GM10847 (cell line): ENCODE data around the gene CALR3.

Experiments
- POLR2A ChIP-seq: IDR thresholded peaks from 2 replicates; pipeline ENCODE4 v1.6.1; 2011; ENCODE audit not compliant: insufficient read length; ENCODE audit errors: extremely low read depth

CALR3 gene

GRCh38 chr19:16429759-16430091 lies 66.2 kb downstream of the CALR3 start:
- no peak for TF ChIP-seq POLR2A

GRCh38 chr19:16429066-16429758 lies 66.8 kb downstream of the CALR3 start:
- TF ChIP-seq POLR2A: no peak
